ENCODE results near the gene FAM32A.

FAM32A gene

GRCh38 chr19:16155128-16155527 is 30.1 kb upstream of the FAM32A start:
- TF ChIP-seq CTCF (conservative IDR thresholded peaks at IDR 0.05; ENCODE audit: low read depth), result no peak
- no peak for DNase-seq (ENCODE audit: low spot score)
- ChIA-PET POLR2A (ENCODE audit: low non-redundant PET) (no interaction called here), CTCF (interaction anchor here (0.6 kb wide), 1 partner anchor 113 kb away, joined by 3 read pairs; no protein-coding TSS in a partner anchor)
- H3K27ac ChIP-seq, result no peak overlapping the region

GRCh38 chr19:16156904-16157303 is 28.3 kb upstream of the FAM32A start:
- TF ChIP-seq CTCF (conservative IDR thresholded peaks at IDR 0.05; ENCODE audit: low read depth), result no peak
- ChIA-PET POLR2A (ENCODE audit: low non-redundant PET) (interaction anchor here (0.6 kb wide), 1 partner anchor 72 kb away, joined by 6 read pairs; no protein-coding TSS in a partner anchor), CTCF (interaction anchor here (0.7 kb wide), 1 partner anchor 581 kb away, joined by 3 read pairs; no protein-coding TSS in a partner anchor)
- DNase-seq (ENCODE audit: low spot score), result no peak
- H3K27ac ChIP-seq, result no peak overlapping the region

- no peak for TF ChIP-seq CTCF (conservative IDR thresholded peaks at IDR 0.05; ENCODE audit: low read depth)
- DNase-seq (ENCODE audit: low spot score), result no peak
- ChIA-PET CTCF (interaction anchor here (0.7 kb wide), 1 partner anchor 582 kb away, joined by 3 read pairs; no protein-coding TSS in a partner anchor), POLR2A (ENCODE audit: low non-redundant PET) (no interaction called here)
- H3K27ac ChIP-seq, result no peak overlapping the region
Measured at GRCh38 chr19:16157601-16158000, 27.6 kb upstream of the FAM32A start.

GRCh38 chr19:16159655-16160054 is 25.6 kb upstream of the FAM32A start:
- H3K27ac ChIP-seq, result peak overlapping the region; percentile 88
- ChIA-PET CTCF (no interaction called here), POLR2A (ENCODE audit: low non-redundant PET) (no interaction called here)
- DNase-seq (ENCODE audit: low spot score), result no peak
- no peak for TF ChIP-seq CTCF (conservative IDR thresholded peaks at IDR 0.05; ENCODE audit: low read depth)

- peak overlapping the region; percentile 88 for H3K27ac ChIP-seq
Measured at GRCh38 chr19:16160445-16160942, 24.7 kb upstream of the FAM32A start.

GRCh38 chr19:16160943-16161560 is 24.2 kb upstream of the FAM32A start:
- DNase-seq (ENCODE audit: low spot score), result peak; percentile 91
- TF ChIP-seq CTCF (conservative IDR thresholded peaks at IDR 0.05; ENCODE audit: low read depth), result no peak
- ChIA-PET POLR2A (ENCODE audit: low non-redundant PET) (interaction anchor here (0.7 to 0.8 kb wide), 2 partner anchors 27 to 824 kb away, joined by 4 to 5 read pairs; no protein-coding TSS in a partner anchor), CTCF (interaction anchor here (0.6 kb wide), 1 partner anchor 141 kb away, joined by 3 read pairs; no protein-coding TSS in a partner anchor)
- H3K27ac ChIP-seq, result peak overlapping the region; percentile 88

More at GRCh38 chr19:16160445-16160942, 24.7 kb upstream of the FAM32A start:
- CTCF ChIA-PET, result interaction anchor here (0.6 kb wide), 1 partner anchor 141 kb away, joined by 3 read pairs; no protein-coding TSS in a partner anchor
- no peak for TF ChIP-seq CTCF (conservative IDR thresholded peaks at IDR 0.05; ENCODE audit: low read depth)
- POLR2A ChIA-PET (ENCODE audit: low non-redundant PET), result no interaction called here
- no peak for DNase-seq (ENCODE audit: low spot score)

All from RWPE1 (cell line).